Upper lobe of right lung (tissue), 1 donor: ENCODE results near the gene PDHB. TPM values are rescaled to one million over a fixed set of nuclear protein-coding genes. Genes with fewer than 3 reads are reported as not detected.

Source experiments
- ATAC-seq: fragments of 200-7000 bp; cut with Tn5 transposase; one replicate; pipeline ENCODE4 v1.9.1; 2020; ENCODE audit warnings: mild to moderate bottlenecking, moderate library complexity
- DNase-seq: peaks from one replicate; pipeline ENCODE4 v3.0.0-alpha.2; 2020
- H3K27ac ChIP-seq: fragments of 200-600 bp; one replicate; pipeline ENCODE4 v1.8.0; 2022
- H3K27me3 ChIP-seq: fragments of 200-600 bp; one replicate; pipeline ENCODE4 v1.8.0; 2022; ENCODE audit warnings: mild to moderate bottlenecking
- H3K36me3 ChIP-seq: fragments of 200-600 bp; one replicate; pipeline ENCODE4 v1.8.0; 2022
- H3K4me1 ChIP-seq: fragments of 200-600 bp; one replicate; pipeline ENCODE4 v1.8.0; 2022
- H3K4me3 ChIP-seq: fragments of 200-600 bp; one replicate; pipeline ENCODE4 v1.8.0; 2022; ENCODE audit warnings: mild to moderate bottlenecking
- H3K9me3 ChIP-seq: fragments of 200-600 bp; one replicate; pipeline ENCODE4 v1.8.0; 2022
- intact Hi-C: fragments of 100-400 bp; cut with DNase I; formaldehyde crosslinking; loops from one replicate; pipeline ENCODE4 v1.11.0; 2022
- total RNA-seq: library from RNA; stranded (reverse); fragmentation: NEBNext Ultra II Directional; extraction: Animal tissue kit (Norgen Biotek cat#: 25700); gene quantifications from one replicate; pipeline ENCODE4 v1.2.1, GENCODE V29; 2021
- TF ChIP-seq, protein P1 (sequence below): fragments of 200-600 bp; IDR thresholded peaks from one replicate; pipeline ENCODE4 v1.8.0; 2022; ENCODE audit warnings: antibody characterized with exemption
- donor health status: DM: no; HTN: yes; CAD: no; lungs with severe emphysema.

Gene PDHB
- total RNA-seq, 1 donor from 2014 or later = 49.6 TPM

DNA sequence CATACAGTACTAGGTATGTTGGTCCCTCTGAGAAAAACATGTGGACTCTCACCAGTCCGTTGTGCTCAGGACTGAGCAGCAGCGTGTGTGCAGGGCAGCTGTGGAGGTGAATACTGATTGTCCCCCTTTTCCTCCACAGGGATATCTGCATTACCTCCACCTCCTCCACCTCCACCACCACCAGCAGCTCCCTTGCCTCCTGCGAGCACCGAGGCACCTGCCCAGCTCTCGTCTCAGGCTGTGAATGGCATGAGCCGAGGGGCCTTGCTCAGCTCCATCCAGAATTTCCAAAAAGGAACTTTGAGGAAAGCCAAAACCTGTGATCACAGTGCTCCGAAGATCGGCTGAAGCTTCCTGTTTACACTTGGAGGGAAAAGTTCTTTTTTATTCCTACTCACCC is 9.0 kb downstream of the PDHB start:
- no peak overlapping the region for H3K4me3 ChIP-seq
- ATAC-seq (no peak), DNase-seq (no peak)
- no peak overlapping the region for H3K27ac ChIP-seq
- intact Hi-C loops = no loop called here
- no peaks in the 10 kb centered on the region for H3K27me3 ChIP-seq
- peaks cover 6% of the 10 kb centered on the region for H3K4me1 ChIP-seq
- peaks cover 88% of the 10 kb centered on the region for H3K36me3 ChIP-seq
- H3K9me3 ChIP-seq = no peaks in the 10 kb centered on the region
- TF ChIP-seq, protein P1, sequence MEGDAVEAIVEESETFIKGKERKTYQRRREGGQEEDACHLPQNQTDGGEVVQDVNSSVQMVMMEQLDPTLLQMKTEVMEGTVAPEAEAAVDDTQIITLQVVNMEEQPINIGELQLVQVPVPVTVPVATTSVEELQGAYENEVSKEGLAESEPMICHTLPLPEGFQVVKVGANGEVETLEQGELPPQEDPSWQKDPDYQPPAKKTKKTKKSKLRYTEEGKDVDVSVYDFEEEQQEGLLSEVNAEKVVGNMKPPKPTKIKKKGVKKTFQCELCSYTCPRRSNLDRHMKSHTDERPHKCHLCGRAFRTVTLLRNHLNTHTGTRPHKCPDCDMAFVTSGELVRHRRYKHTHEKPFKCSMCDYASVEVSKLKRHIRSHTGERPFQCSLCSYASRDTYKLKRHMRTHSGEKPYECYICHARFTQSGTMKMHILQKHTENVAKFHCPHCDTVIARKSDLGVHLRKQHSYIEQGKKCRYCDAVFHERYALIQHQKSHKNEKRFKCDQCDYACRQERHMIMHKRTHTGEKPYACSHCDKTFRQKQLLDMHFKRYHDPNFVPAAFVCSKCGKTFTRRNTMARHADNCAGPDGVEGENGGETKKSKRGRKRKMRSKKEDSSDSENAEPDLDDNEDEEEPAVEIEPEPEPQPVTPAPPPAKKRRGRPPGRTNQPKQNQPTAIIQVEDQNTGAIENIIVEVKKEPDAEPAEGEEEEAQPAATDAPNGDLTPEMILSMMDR = no peak

DNA sequence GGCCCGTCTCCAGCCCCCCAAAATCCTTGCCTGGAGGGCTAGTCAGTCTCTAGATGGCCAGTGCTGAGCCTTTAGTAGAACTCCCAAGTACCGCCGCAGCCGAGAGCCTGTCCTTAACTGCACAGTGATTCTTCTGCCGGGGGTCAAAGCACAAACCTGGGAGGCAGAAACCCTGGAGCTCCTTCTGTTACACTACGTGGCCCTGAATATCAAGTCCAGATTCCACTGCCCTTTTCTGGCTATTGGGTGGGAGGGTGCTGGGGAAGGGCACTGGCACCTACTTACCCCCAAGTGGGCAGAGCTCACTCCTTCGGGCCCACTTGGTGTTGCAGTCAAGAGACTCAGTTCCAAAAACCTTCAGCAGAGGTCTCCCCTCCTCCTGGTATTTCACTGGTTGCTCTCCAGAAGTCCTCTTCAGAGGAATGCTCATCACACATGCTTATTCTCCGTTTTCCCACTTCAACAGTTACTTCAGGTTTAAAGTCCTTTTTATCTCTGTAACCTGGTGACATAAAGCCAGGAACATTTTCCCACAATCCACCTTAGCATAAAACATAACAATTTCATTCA is 10.8 kb downstream of the PDHB start:
- Histone ChIP-seq H3K27me3 (no peaks in the 10 kb centered on the region), H3K9me3 (no peaks in the 10 kb centered on the region), H3K4me1 (peaks cover 6% of the 10 kb centered on the region), H3K27ac (no peak overlapping the region), H3K36me3 (peaks cover 70% of the 10 kb centered on the region), H3K4me3 (no peak overlapping the region)
- DNase-seq (no peak), ATAC-seq (peak; percentile 83)
- intact Hi-C loops = no loop called here
- TF ChIP-seq, protein P1 = peak; percentile 27

DNA sequence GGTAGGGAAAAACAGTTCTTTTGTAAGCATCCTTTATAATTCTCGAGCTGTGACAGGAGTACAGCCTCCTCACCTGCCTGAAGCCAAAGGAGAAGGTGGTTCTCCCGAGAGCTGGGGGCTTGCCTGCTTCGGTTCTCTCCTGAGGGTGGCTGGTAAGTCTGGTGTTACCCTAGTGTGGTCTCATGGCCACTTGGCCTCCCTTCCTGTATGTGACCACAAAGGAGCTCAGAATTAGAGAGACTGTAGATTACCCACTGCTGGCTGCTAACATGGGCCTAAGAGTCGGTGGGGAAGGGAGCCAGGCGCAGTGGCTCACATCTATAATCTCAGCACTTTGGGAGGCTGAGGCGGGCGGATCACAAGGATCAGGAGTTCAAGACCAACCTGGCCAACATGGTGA is 12.6 kb downstream of the PDHB start:
- ATAC-seq (no peak), DNase-seq (no peak)
- TF ChIP-seq, protein P1 = no peak
- no peak overlapping the region for H3K27ac ChIP-seq
- peaks cover 51% of the 10 kb centered on the region for H3K36me3 ChIP-seq
- H3K4me3 ChIP-seq = no peak overlapping the region
- no peaks in the 10 kb centered on the region for H3K9me3 ChIP-seq
- intact Hi-C loops = no loop called here
- peaks cover 6% of the 10 kb centered on the region for H3K4me1 ChIP-seq
- H3K27me3 ChIP-seq = no peaks in the 10 kb centered on the region

DNA sequence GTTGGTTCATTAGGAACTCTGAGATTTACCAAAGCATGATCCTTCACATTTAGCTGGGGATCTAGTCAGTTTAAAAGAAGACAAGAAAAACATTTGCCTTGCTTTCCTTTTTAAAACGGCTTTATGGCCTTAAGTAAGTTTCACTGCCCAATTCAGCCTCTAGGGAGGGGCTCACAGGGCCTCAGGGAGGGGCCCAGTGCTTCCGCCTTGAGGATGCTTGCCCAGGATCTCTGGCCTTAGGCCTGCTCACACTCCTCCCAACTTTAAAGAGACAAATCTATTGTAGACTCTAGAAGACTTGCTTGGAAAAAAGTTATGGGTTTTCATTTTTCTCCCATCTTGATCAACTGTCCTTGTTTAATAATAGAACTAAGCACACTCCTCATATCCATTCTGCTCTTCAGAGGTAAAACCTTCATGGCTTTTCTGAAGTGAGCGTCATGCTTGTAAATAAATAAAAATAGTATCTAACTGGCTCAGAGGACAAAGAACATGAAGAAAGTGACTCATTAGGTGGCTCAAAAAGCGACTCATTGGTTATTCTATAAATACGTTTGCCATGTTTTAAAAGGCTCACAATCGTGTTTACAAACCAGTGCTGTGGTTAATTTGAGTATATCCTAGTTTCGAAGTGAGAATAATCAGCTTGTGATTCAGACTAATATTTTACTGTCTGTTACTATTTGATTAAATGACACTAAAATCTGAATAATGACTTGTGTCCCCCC is 13.7 kb downstream of the PDHB start:
- H3K36me3 ChIP-seq = peaks cover 48% of the 10 kb centered on the region
- peaks cover 5% of the 10 kb centered on the region for H3K4me1 ChIP-seq
- ATAC-seq (no peak), DNase-seq (no peak)
- H3K27me3 ChIP-seq = no peaks in the 10 kb centered on the region
- no peaks in the 10 kb centered on the region for H3K9me3 ChIP-seq
- intact Hi-C loops = loop anchor here (10.0 kb wide), 1 partner anchor 105 kb away; no protein-coding TSS in a partner anchor
- TF ChIP-seq, protein P1 = no peak
- no peak overlapping the region for H3K27ac ChIP-seq
- no peak overlapping the region for H3K4me3 ChIP-seq

DNA sequence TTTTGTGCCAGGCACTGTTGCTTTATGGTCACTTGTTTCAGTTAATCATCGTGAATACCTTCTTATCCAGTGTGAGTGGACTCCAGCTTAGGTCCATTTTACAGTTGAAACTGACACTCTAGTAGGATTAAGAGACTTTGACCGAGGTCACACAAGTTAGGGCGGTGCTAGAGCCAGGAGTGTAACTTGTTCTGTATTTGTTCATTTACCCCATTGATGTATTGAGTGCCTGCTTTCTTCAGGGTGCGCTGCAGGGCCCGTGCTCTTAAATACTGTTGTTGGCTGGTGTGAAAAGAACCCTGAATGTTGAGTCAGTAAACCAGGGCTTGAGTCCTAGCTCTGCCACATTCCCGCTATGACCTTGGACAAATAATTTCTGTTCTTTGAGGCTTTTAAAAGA is 15.4 kb downstream of the PDHB start:
- Histone ChIP-seq H3K36me3 (peaks cover 32% of the 10 kb centered on the region), H3K27me3 (no peaks in the 10 kb centered on the region), H3K9me3 (no peaks in the 10 kb centered on the region), H3K4me1 (no peaks in the 10 kb centered on the region), H3K4me3 (no peak overlapping the region), H3K27ac (no peak overlapping the region)
- ATAC-seq (peak; percentile 16), DNase-seq (no peak)
- intact Hi-C loops = loop anchor here (10.0 kb wide), 1 partner anchor 103 kb away; no protein-coding TSS in a partner anchor
- TF ChIP-seq, protein P1 = no peak
